H1 (cell line): ENCODE results near the gene CRBN. TPM values are rescaled to one million over a fixed set of nuclear protein-coding genes. Genes with fewer than 3 reads are reported as not detected.

Source experiments
- CTCF ChIA-PET: fragments of 300-600 bp; sonication (Branson Sonifier 250); formaldehyde crosslinking; loops from one replicate; lab custom pipeline; 2021; ENCODE audit not compliant: partially characterized antibody; lab: Charles Lee
- POLR2A ChIA-PET: fragments of 300-600 bp; sonication (Branson Sonifier 250); formaldehyde crosslinking; loops from one replicate; lab custom pipeline; 2021; ENCODE audit warnings: inconsistent platforms; ENCODE audit not compliant: partially characterized antibody; lab: Charles Lee
- DNase-seq, 2 experiments: peaks; one replicate each; pipeline versions ENCODE4 v3.0.0 to v3.0.0-alpha.2; 2010 to 2022; ENCODE audit warnings: low spot score in 2 of 2, low read depth in 1 of 2, mixed read lengths in 1 of 2
- FAIRE-seq: peaks from 2 replicates; lab custom pipeline; 2011; peaks lifted over from hg19 to GRCh38; lab: Jason Lieb, UNC
- H2AFZ ChIP-seq: 2 replicates; pipeline ENCODE4 v1.8.1; 2012; ENCODE audit warnings: low read length, inconsistent platforms
- H2AK5ac ChIP-seq: 2 replicates; pipeline ENCODE4 v1.6.1; 2013; ENCODE audit warnings: low read depth, low read length
- H2BK120ac ChIP-seq: replicated peaks from 2 replicates; pipeline ENCODE3; 2013; ENCODE audit warnings: low read depth, low read length, inconsistent platforms
- H2BK12ac ChIP-seq: 2 replicates; pipeline ENCODE4 v1.6.1; 2013; ENCODE audit warnings: low read depth, low read length
- H2BK15ac ChIP-seq: 2 replicates; pipeline ENCODE4 v1.6.1; 2013; ENCODE audit warnings: low read length
- H2BK20ac ChIP-seq: 2 replicates; pipeline ENCODE4 v1.6.1; 2013; ENCODE audit warnings: low read length
- H2BK5ac ChIP-seq: 2 replicates; pipeline ENCODE4 v1.6.1; 2013; ENCODE audit warnings: low read depth, low read length
- H3K14ac ChIP-seq: 2 replicates; pipeline ENCODE4 v1.6.1; 2013; ENCODE audit warnings: inconsistent platforms; ENCODE audit not compliant: insufficient read length
- H3K18ac ChIP-seq: 2 replicates; pipeline ENCODE4 v1.6.1; 2013; ENCODE audit warnings: low read length; ENCODE audit errors: extremely low read depth
- H3K23ac ChIP-seq: 2 replicates; pipeline ENCODE4 v1.6.1; 2013; ENCODE audit warnings: inconsistent platforms; ENCODE audit not compliant: insufficient read length
- H3K23me2 ChIP-seq: 2 replicates; pipeline ENCODE4 v1.6.1; 2013; ENCODE audit warnings: low read depth, low read length
- H3K27ac ChIP-seq: 2 replicates; pipeline ENCODE4 v1.6.1; 2011; ENCODE audit warnings: low read depth, low read length, inconsistent platforms
- H3K27me3 ChIP-seq, 4 experiments: replicated peaks in 1 of 4; 1 replicate in 1 of 4; 2 replicates in 3 of 4; pipeline versions ENCODE4 v1.6.1 to v1.8.1; 2011 to 2013; ENCODE audit warnings: low read length in 3 of 4, mild to moderate bottlenecking in 3 of 4, inconsistent platforms in 2 of 4, mixed read lengths in 2 of 4, moderate library complexity in 1 of 4; ENCODE audit not compliant: control insufficient read depth in 3 of 4, insufficient read depth in 3 of 4; ENCODE audit errors: extremely low read depth in 1 of 4
- H3K36me3 ChIP-seq, 4 experiments: 2 replicates each; pipeline versions ENCODE4 v1.6.1 to v1.8.1; 2011 to 2013; ENCODE audit warnings: mild to moderate bottlenecking in 4 of 4, low read length in 3 of 4, moderate library complexity in 2 of 4, control low read depth in 1 of 4, inconsistent platforms in 1 of 4; ENCODE audit not compliant: insufficient read depth in 4 of 4, control insufficient read depth in 2 of 4
- H3K4ac ChIP-seq: replicated peaks from 2 replicates; pipeline ENCODE3; 2013; ENCODE audit warnings: low read length, low read depth, mixed read lengths, inconsistent platforms; ENCODE audit not compliant: insufficient read length
- H3K4me1 ChIP-seq, 4 experiments: replicated peaks in 1 of 4; 1 replicate in 1 of 4; 2 replicates in 3 of 4; pipeline versions ENCODE4 v1.6.1 to v1.8.1; 2011 to 2013; ENCODE audit warnings: low read length in 3 of 4, inconsistent platforms in 2 of 4, mixed read lengths in 1 of 4; ENCODE audit not compliant: insufficient read depth in 4 of 4, control insufficient read depth in 3 of 4
- H3K4me2 ChIP-seq, 2 experiments: 2 replicates each; pipeline versions ENCODE4 v1.6.1 to v1.8.1; 2011 to 2013; ENCODE audit warnings: low read depth in 2 of 2, low read length in 2 of 2, control low read depth in 1 of 2, inconsistent platforms in 1 of 2, mild to moderate bottlenecking in 1 of 2; ENCODE audit not compliant: insufficient read depth in 1 of 2
- H3K4me3 ChIP-seq, 4 experiments: fragments of 200-600, 300-600 bp in 1 of 4; sonication (generic), shearing (Covaris generic), sonication (Bioruptor Twin) in 1 of 4; 2 replicates each; pipeline versions ENCODE4 v1.5.1 to v1.8.1; 2011 to 2016; ENCODE audit warnings: low read length in 4 of 4, low read depth in 3 of 4, control low read depth in 2 of 4, inconsistent platforms in 2 of 4, mild to moderate bottlenecking in 2 of 4, mixed read lengths in 1 of 4, moderate library complexity in 1 of 4; ENCODE audit not compliant: insufficient read depth in 2 of 4; ENCODE audit errors: extremely low read depth in 1 of 4
- H3K56ac ChIP-seq: replicated peaks from 2 replicates; pipeline ENCODE3; 2013; ENCODE audit warnings: low read depth, mild to moderate bottlenecking, mixed read lengths, low read length, inconsistent platforms; ENCODE audit not compliant: insufficient read length
- H3K79me1 ChIP-seq: 2 replicates; pipeline ENCODE4 v1.6.1; 2013; ENCODE audit warnings: low read depth, low read length, control low read depth
- H3K79me2 ChIP-seq, 2 experiments: 2 replicates each; pipeline versions ENCODE4 v1.6.1 to v1.8.1; 2012 to 2013; ENCODE audit warnings: low read length in 2 of 2, mild to moderate bottlenecking in 2 of 2, inconsistent platforms in 1 of 2; ENCODE audit not compliant: insufficient read depth in 2 of 2, control insufficient read depth in 1 of 2
- H3K9ac ChIP-seq, 4 experiments: replicated peaks in 1 of 4; 1 replicate in 1 of 4; 2 replicates in 3 of 4; pipeline versions ENCODE4 v1.6.1 to v1.8.1; 2011 to 2013; ENCODE audit warnings: low read depth in 3 of 4, low read length in 3 of 4, control low read depth in 2 of 4, mild to moderate bottlenecking in 2 of 4, moderate library complexity in 2 of 4, inconsistent platforms in 1 of 4; ENCODE audit errors: extremely low read depth in 1 of 4
- H3K9me3 ChIP-seq, 2 experiments: 2 replicates each; pipeline versions ENCODE4 v1.6.1 to v1.8.1; 2012 to 2013; ENCODE audit warnings: mild to moderate bottlenecking in 2 of 2, moderate library complexity in 2 of 2, control low read depth in 1 of 2, inconsistent platforms in 1 of 2, low read depth in 1 of 2, low read length in 1 of 2, mixed read lengths in 1 of 2; ENCODE audit not compliant: insufficient read depth in 2 of 2
- H4K20me1 ChIP-seq, 2 experiments: replicated peaks in 1 of 2; 2 replicates each; pipeline versions ENCODE3 to v1.8.1; 2011 to 2013; ENCODE audit warnings: inconsistent platforms in 2 of 2, low read length in 2 of 2, mild to moderate bottlenecking in 1 of 2; ENCODE audit not compliant: insufficient read depth in 2 of 2, control insufficient read depth in 1 of 2
- H4K5ac ChIP-seq: 2 replicates; pipeline ENCODE4 v1.6.1; 2013; ENCODE audit warnings: low read length, low read depth, mixed read lengths, inconsistent platforms; ENCODE audit not compliant: insufficient read length
- H4K8ac ChIP-seq: 2 replicates; pipeline ENCODE4 v1.8.0; 2013; ENCODE audit warnings: mild to moderate bottlenecking, moderate library complexity, low read length, inconsistent platforms; ENCODE audit not compliant: insufficient read depth; ENCODE audit errors: extremely low read depth
- H4K91ac ChIP-seq: replicated peaks from 2 replicates; pipeline ENCODE3; 2013; ENCODE audit warnings: low read length, mixed read lengths, inconsistent platforms; ENCODE audit not compliant: insufficient read length
- BACH1 ChIP-seq: IDR thresholded peaks from 2 replicates; pipeline ENCODE4 v1.6.1; 2012; ENCODE audit warnings: low read length, improper control_type of control experiment
- CHD1 ChIP-seq: IDR thresholded peaks from 2 replicates; pipeline ENCODE4 v1.6.1; 2012; ENCODE audit warnings: low read depth, low read length, improper control_type of control experiment
- CTBP2 ChIP-seq: IDR thresholded peaks from 2 replicates; pipeline ENCODE4 v1.7.0; 2011; ENCODE audit warnings: borderline replicate concordance, mild to moderate bottlenecking, moderate library complexity, mixed read lengths, low read length; ENCODE audit not compliant: insufficient read depth, insufficient read length
- EGR1 ChIP-seq: IDR thresholded peaks from 2 replicates; pipeline ENCODE4 v1.6.1; 2011; ENCODE audit warnings: low read depth, low read length, borderline replicate concordance
- GABPA ChIP-seq: IDR thresholded peaks from 2 replicates; pipeline ENCODE4 v1.6.1; 2011; ENCODE audit warnings: mild to moderate bottlenecking, low read length, moderate library complexity, borderline replicate concordance; ENCODE audit not compliant: insufficient read depth
- HDAC2 ChIP-seq, 2 experiments: fragments of 300-600 bp in 1 of 2; sonication (generic) in 1 of 2; IDR thresholded peaks; 2 replicates each; pipeline ENCODE4 v1.6.1; 2011 to 2012; ENCODE audit warnings: low read depth in 2 of 2, low read length in 2 of 2, mild to moderate bottlenecking in 2 of 2, moderate library complexity in 2 of 2, borderline replicate concordance in 1 of 2, inconsistent platforms in 1 of 2
- JUN ChIP-seq: IDR thresholded peaks from 2 replicates; pipeline ENCODE4 v1.6.1; 2011; ENCODE audit warnings: low read depth, mild to moderate bottlenecking, improper control_type of control experiment, low read length
- KDM4A ChIP-seq: IDR thresholded peaks from one replicate; pipeline ENCODE4 v1.7.1; 2012; ENCODE audit warnings: low read depth, mild to moderate bottlenecking, moderate library complexity, low read length, inconsistent platforms; ENCODE audit not compliant: severe bottlenecking
- POLR2A ChIP-seq, 2 experiments: IDR thresholded peaks; 1 replicate in 1 of 2; 2 replicates in 1 of 2; pipeline ENCODE4 v1.6.1; 2011; ENCODE audit warnings: low read depth in 2 of 2, low read length in 2 of 2, mild to moderate bottlenecking in 2 of 2; ENCODE audit errors: control extremely low read depth in 1 of 2
- POU5F1 ChIP-seq: IDR thresholded peaks from 2 replicates; pipeline ENCODE4 v1.6.1; 2011; ENCODE audit warnings: low read depth, mild to moderate bottlenecking, low read length, moderate library complexity
- SAP30 ChIP-seq: fragments of 300-600 bp; sonication (generic); IDR thresholded peaks from 2 replicates; pipeline ENCODE4 v1.7.1; 2012; ENCODE audit warnings: low read length, moderate library complexity, mild to moderate bottlenecking, inconsistent platforms; ENCODE audit not compliant: insufficient read depth, insufficient replicate concordance
- SIN3A ChIP-seq, 2 experiments: IDR thresholded peaks in 1 of 2; conservative IDR thresholded peaks in 1 of 2; 2 replicates each; pipeline ENCODE4 v1.6.1; 2011 to 2012; ENCODE audit warnings: low read length in 2 of 2, improper control_type of control experiment in 1 of 2, low read depth in 1 of 2, mild to moderate bottlenecking in 1 of 2
- SP1 ChIP-seq: IDR thresholded peaks from 2 replicates; pipeline ENCODE4 v1.6.1; 2011; ENCODE audit warnings: low read depth, low read length
- TCF12 ChIP-seq: IDR thresholded peaks from 2 replicates; pipeline ENCODE4 v1.6.1; 2011; ENCODE audit warnings: low read depth, mild to moderate bottlenecking, low read length
- WGBS, 2 experiments: shearing (Covaris generic) in 1 of 2; methylation state at CpG; one replicate each; pipeline versions ENCODE4 v1.1.6 to v1.1.7; 2013 to 2015; ENCODE audit warnings: low lambda C conversion rate in 2 of 2, mixed read lengths in 2 of 2, inconsistent platforms in 1 of 2, low coverage in 1 of 2, missing lambda C conversion rate in 1 of 2; ENCODE audit not compliant: insufficient replicate concordance in 2 of 2, insufficient coverage in 1 of 2, insufficient read length in 1 of 2; ENCODE audit errors: extremely low coverage in 1 of 2, missing lambda C conversion rate in 1 of 2; 5-methylcytosine and 5-hydroxymethylcytosine counted together
- polyA plus RNA-seq, 7 experiments: library from polyadenylated mRNA; depleted of rRNA in 3 of 7; stranded (reverse) in 5 of 7; unstranded in 2 of 7; fragments of >200 nt in 5 of 7; fragments of 200-250 nt in 2 of 7; gene quantifications; 1 replicate in 5 of 7; 2 replicates in 1 of 7; 4 replicates in 1 of 7; pipeline versions ENCODE4 v1.2.1 to v1.2.3, GENCODE V29; 2011 to 2013; ENCODE audit warnings: missing spikeins in 2 of 7, mixed read lengths in 2 of 7
- total RNA-seq: library from RNA; stranded (reverse); fragmentation: NEBNext Ultra II Directional; extraction: Animal tissue kit (Norgen Biotek cat#: 25700); gene quantifications from 2 replicates; pipeline ENCODE4 v1.2.1, GENCODE V29; 2021

CRBN gene
- total and polyA plus RNA-seq, 2 of the 8 experiments (the other 6 are each of a cell fraction or from before 2014, with no cell fraction given), result 13.4 to 30.3 TPM

- WGBS, 2 experiments, result 83% methylated on average over 1 of the region's 1 CpG; no CpG with 5 or more reads in 1 of the 2 experiments
- Histone ChIP-seq H3K9ac (no peak overlapping the region), H3K27ac (no peak overlapping the region), H2BK12ac (no peak overlapping the region), H4K91ac (no peak overlapping the region), H3K79me2 (peaks cover 0 to 20% of the 10 kb centered on the region in 2 experiments; a peak in 3 of 4 replicates), H2BK120ac (no peak overlapping the region), H2BK5ac (no peak overlapping the region), H4K20me1 (no peaks in the 10 kb centered on the region), H2AK5ac (no peak overlapping the region), H3K23ac (no peak overlapping the region), H3K18ac (no peak overlapping the region), H2AFZ (no peak overlapping the region), H3K9me3 (no peaks in the 10 kb centered on the region), H4K8ac (no peak overlapping the region), H3K36me3 (peaks cover 6 to 38% (median 25%) of the 10 kb centered on the region in 4 experiments; a peak in 7 of 8 replicates), H2BK20ac (no peak overlapping the region), H3K4me2 (no peak overlapping the region), H3K23me2 (no peaks in the 10 kb centered on the region), H3K4ac (no peak overlapping the region), H3K27me3 (no peaks in the 10 kb centered on the region), H3K4me3 (no peak overlapping the region), H4K5ac (no peak overlapping the region), H3K4me1 (no peaks in the 10 kb centered on the region), H2BK15ac (no peak overlapping the region), H3K14ac (no peak overlapping the region), H3K79me1 (no peaks in the 10 kb centered on the region), H3K56ac (no peak overlapping the region)
- ChIA-PET CTCF (interaction anchor here (0.7 to 1.9 kb wide), 8 partner anchors 13 to 1138 kb away, joined by 3 to 5 read pairs (median 4); no protein-coding TSS in a partner anchor), POLR2A (interaction anchor here (0.9 to 1.4 kb wide), 3 partner anchors 8 to 283 kb away, joined by 3 read pairs; no protein-coding TSS in a partner anchor)
- FAIRE-seq (no peak), DNase-seq (no peak)
- TF ChIP-seq EGR1 (no peak), BACH1 (no peak), KDM4A (no peak), SAP30 (no peak), TCF12 (no peak), SP1 (no peak), HDAC2 (IDR thresholded peaks at IDR 0.05; ENCODE audit: borderline replicate concordance in 1 of 2, low read depth in 2 of 2, low read length in 2 of 2) (no peak), SIN3A (conservative IDR thresholded peaks at IDR 0.05 in 1 of 2, IDR thresholded peaks at IDR 0.05 in 1 of 2; ENCODE audit: low read depth in 1 of 2, low read length in 2 of 2) (no peak), CHD1 (no peak), CTBP2 (no peak), JUN (no peak), GABPA (no peak), POLR2A (IDR thresholded peaks at IDR 0.05; ENCODE audit: control extremely low read depth in 1 of 2, low read depth in 2 of 2, low read length in 2 of 2) (no peak), POU5F1 (no peak)
Observed at GRCh38 chr3:3172627-3173026, 6.9 kb downstream of the CRBN start.
